Measurements from ENCODE around the gene STX1B. TPM values are rescaled to one million over a fixed set of nuclear protein-coding genes. Genes with fewer than 3 reads are reported as not detected.

Gene STX1B
- polyA plus RNA-seq, 1 experiment = 4.2 TPM

- ChIA-PET POLR2A (no interaction called here), CTCF (no interaction called here)
- no peak for TF ChIP-seq CTCF (IDR thresholded peaks at IDR 0.05; ENCODE audit: low read depth, low read length)
These were observed 33.6 kb upstream of the STX1B start for GRCh38 chr16:31043898-31044481.

GRCh38 chr16:31043352-31043751, 32.9 kb upstream of the STX1B start:
- CTCF ChIA-PET = no interaction called here
- no peak for TF ChIP-seq CTCF (IDR thresholded peaks at IDR 0.05; ENCODE audit: low read depth, low read length)
- no peak overlapping the region for H3K4me3 ChIP-seq (ENCODE audit: low read depth, low read length)
- H3K9me3 ChIP-seq (ENCODE audit: control insufficient read depth, insufficient read depth, low read length) = no peaks in the 10 kb centered on the region; the same call in 1 of the 2 replicates
- no peak for DNase-seq (ENCODE audit: low read depth, low spot score)
- no peak overlapping the region for H3K27ac ChIP-seq (ENCODE audit: low read depth, low read length)
- POLR2A ChIA-PET = no interaction called here
- no peaks in the 10 kb centered on the region for H3K27me3 ChIP-seq (ENCODE audit: control insufficient read depth, insufficient read depth, low read length)

More at GRCh38 chr16:31043898-31044481, 33.6 kb upstream of the STX1B start:
- H3K9me3 ChIP-seq (ENCODE audit: control insufficient read depth, insufficient read depth, low read length) = no peaks in the 10 kb centered on the region; the same call in 1 of the 2 replicates
- H3K27me3 ChIP-seq (ENCODE audit: control insufficient read depth, insufficient read depth, low read length) = no peaks in the 10 kb centered on the region
- no peak for DNase-seq (ENCODE audit: low read depth, low spot score)
- no peak overlapping the region for H3K4me3 ChIP-seq (ENCODE audit: low read depth, low read length)
- H3K27ac ChIP-seq (ENCODE audit: low read depth, low read length) = no peak overlapping the region

- POLR2A ChIA-PET = no interaction called here
- Histone ChIP-seq H3K27me3 (ENCODE audit: control insufficient read depth, insufficient read depth, low read length) (no peaks in the 10 kb centered on the region), H3K9me3 (ENCODE audit: control insufficient read depth, insufficient read depth, low read length) (no peaks in the 10 kb centered on the region; the same call in 1 of the 2 replicates), H3K27ac (ENCODE audit: low read depth, low read length) (no peak overlapping the region), H3K4me3 (ENCODE audit: low read depth, low read length) (no peak overlapping the region)
- CTCF ChIA-PET = interaction anchor here (0.6 to 1.0 kb wide), 2 partner anchors 58 to 232 kb away, joined by 3 to 4 read pairs; partner anchors contain the start of gene HSD3B7
- DNase-seq (ENCODE audit: low read depth, low spot score) = no peak
- no peak for TF ChIP-seq CTCF (IDR thresholded peaks at IDR 0.05; ENCODE audit: low read depth, low read length)
These were observed 32.4 kb upstream of the STX1B start for GRCh38 chr16:31042866-31043265.

GRCh38 chr16:31038993-31039392, 28.6 kb upstream of the STX1B start:
- DNase-seq (ENCODE audit: low read depth, low spot score) = no peak
- ChIA-PET CTCF (interaction anchor here (0.6 kb wide), 1 partner anchor 137 kb away, joined by 3 read pairs; no protein-coding TSS in a partner anchor), POLR2A (no interaction called here)
- Histone ChIP-seq H3K27me3 (ENCODE audit: control insufficient read depth, insufficient read depth, low read length) (no peaks in the 10 kb centered on the region), H3K9me3 (ENCODE audit: control insufficient read depth, insufficient read depth, low read length) (no peaks in the 10 kb centered on the region; the same call in 1 of the 2 replicates), H3K4me3 (ENCODE audit: low read depth, low read length) (no peak overlapping the region), H3K27ac (ENCODE audit: low read depth, low read length) (no peak overlapping the region)
- no peak for TF ChIP-seq CTCF (IDR thresholded peaks at IDR 0.05; ENCODE audit: low read depth, low read length)

GRCh38 chr16:31036691-31037090, 26.3 kb upstream of the STX1B start:
- no peak for TF ChIP-seq CTCF (IDR thresholded peaks at IDR 0.05; ENCODE audit: low read depth, low read length)
- no peak overlapping the region for H3K4me3 ChIP-seq (ENCODE audit: low read depth, low read length)
- H3K9me3 ChIP-seq (ENCODE audit: control insufficient read depth, insufficient read depth, low read length) = no peaks in the 10 kb centered on the region; the same call in 1 of the 2 replicates
- no peaks in the 10 kb centered on the region for H3K27me3 ChIP-seq (ENCODE audit: control insufficient read depth, insufficient read depth, low read length)
- H3K27ac ChIP-seq (ENCODE audit: low read depth, low read length) = no peak overlapping the region
- POLR2A ChIA-PET = interaction anchor here (0.6 kb wide), 1 partner anchor 9 kb away, joined by 4 read pairs; no protein-coding TSS in a partner anchor
- CTCF ChIA-PET = no interaction called here
- DNase-seq (ENCODE audit: low read depth, low spot score) = no peak
